SH-SY5Y (cell line): ENCODE measurements around the gene LONRF3.

Experiments used
- GATA2 ChIP-seq: IDR thresholded peaks from 2 replicates; pipeline ENCODE4 v1.6.1; 2011; ENCODE audit warnings: mild to moderate bottlenecking, low read depth, low read length
- GATA3 ChIP-seq: IDR thresholded peaks from 2 replicates; pipeline ENCODE4 v1.6.1; 2011; ENCODE audit warnings: low read depth, mild to moderate bottlenecking, low read length, moderate library complexity

DNA sequence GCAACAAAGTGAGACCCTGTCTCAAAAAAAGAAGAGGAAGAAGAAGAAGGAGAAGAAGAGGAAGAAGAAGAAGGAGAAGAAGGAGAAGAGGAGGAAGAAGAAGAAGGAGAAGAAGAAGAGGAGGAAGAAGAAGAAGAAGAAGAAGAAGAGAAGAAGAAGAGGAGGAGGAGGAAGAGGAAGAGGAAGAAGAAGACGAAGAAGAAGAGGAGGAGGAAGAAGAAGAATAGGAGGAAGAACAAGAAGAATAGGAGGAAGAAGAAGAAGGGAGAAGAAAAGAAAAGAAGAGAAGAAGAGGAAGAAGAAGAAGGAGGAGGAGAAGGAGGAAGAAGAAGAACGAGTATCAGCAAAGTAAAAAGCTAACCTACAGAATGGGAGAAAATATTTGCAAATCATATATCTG lies 33.3 kb upstream of the LONRF3 start:
- TF ChIP-seq GATA2: no peak
- TF ChIP-seq GATA3: no peak
